Ishikawa (cell line): ENCODE measurements around the gene PREPL.

ENCODE experiments used
- CEBPB ChIP-seq: IDR thresholded peaks from 2 replicates; pipeline ENCODE4 v1.6.1; 2012
- CREB1 ChIP-seq: IDR thresholded peaks from 2 replicates; pipeline ENCODE4 v1.6.1; 2012; ENCODE audit warnings: low read depth
- EGR1 ChIP-seq: IDR thresholded peaks from 2 replicates; pipeline ENCODE4 v1.6.1; 2012
- EP300 ChIP-seq: IDR thresholded peaks from 2 replicates; pipeline ENCODE4 v1.6.1; 2012; ENCODE audit warnings: borderline replicate concordance
- FOXM1 ChIP-seq: IDR thresholded peaks from 2 replicates; pipeline ENCODE4 v1.6.1; 2012; ENCODE audit warnings: low read depth, borderline replicate concordance
- NFIC ChIP-seq: IDR thresholded peaks from 2 replicates; pipeline ENCODE4 v1.6.1; 2012
- RAD21 ChIP-seq: IDR thresholded peaks from 2 replicates; pipeline ENCODE4 v1.6.1; 2012; ENCODE audit warnings: low read depth
- TAF1 ChIP-seq: IDR thresholded peaks from 2 replicates; pipeline ENCODE4 v1.6.1; 2012; ENCODE audit warnings: low read depth, mild to moderate bottlenecking
- TCF12 ChIP-seq: IDR thresholded peaks from 2 replicates; pipeline ENCODE4 v1.6.1; 2012; ENCODE audit warnings: low read depth
- TEAD4 ChIP-seq: IDR thresholded peaks from 2 replicates; pipeline ENCODE4 v1.6.1; 2012
- YY1 ChIP-seq: IDR thresholded peaks from 2 replicates; pipeline ENCODE4 v1.6.1; 2012; ENCODE audit warnings: low read depth
- ZBTB7A ChIP-seq: IDR thresholded peaks from 2 replicates; pipeline ENCODE4 v1.6.1; 2012; ENCODE audit warnings: low read depth
- TF ChIP-seq, protein P1 (sequence below): IDR thresholded peaks from 2 replicates; pipeline ENCODE4 v1.6.1; 2012
- TF ChIP-seq, protein P2 (sequence below): IDR thresholded peaks from 2 replicates; pipeline ENCODE4 v1.6.1; 2012
- TF ChIP-seq, protein P3 (sequence below): IDR thresholded peaks from 2 replicates; pipeline ENCODE4 v1.6.1; 2012; ENCODE audit warnings: low read depth, mild to moderate bottlenecking

Gene PREPL

DNA sequence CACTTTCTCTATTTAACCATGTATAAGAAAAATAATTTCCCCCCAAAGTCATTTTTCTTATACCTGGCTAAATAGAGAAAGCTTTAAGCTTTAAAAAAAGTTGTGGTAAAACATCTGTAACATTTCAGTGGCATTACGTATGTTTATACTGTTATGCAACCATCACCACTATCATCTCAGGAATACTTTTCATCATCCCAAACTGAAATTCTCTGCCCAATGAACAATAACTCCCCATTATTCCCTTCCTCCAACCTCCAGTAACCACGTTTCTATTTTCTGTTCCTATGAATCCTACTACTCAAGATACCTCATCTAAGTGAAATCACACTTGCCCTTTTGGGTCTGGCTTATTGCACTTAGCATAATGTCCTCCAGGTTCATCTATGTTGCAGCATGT is 87.7 kb downstream of the PREPL start:
- TF ChIP-seq, protein P1, sequence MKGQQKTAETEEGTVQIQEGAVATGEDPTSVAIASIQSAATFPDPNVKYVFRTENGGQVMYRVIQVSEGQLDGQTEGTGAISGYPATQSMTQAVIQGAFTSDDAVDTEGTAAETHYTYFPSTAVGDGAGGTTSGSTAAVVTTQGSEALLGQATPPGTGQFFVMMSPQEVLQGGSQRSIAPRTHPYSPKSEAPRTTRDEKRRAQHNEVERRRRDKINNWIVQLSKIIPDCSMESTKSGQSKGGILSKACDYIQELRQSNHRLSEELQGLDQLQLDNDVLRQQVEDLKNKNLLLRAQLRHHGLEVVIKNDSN: no peak
- no peak for TF ChIP-seq EP300
- TF ChIP-seq TCF12: no peak
- TF ChIP-seq TAF1: no peak
- TF ChIP-seq TEAD4: no peak
- TF ChIP-seq RAD21: no peak

DNA sequence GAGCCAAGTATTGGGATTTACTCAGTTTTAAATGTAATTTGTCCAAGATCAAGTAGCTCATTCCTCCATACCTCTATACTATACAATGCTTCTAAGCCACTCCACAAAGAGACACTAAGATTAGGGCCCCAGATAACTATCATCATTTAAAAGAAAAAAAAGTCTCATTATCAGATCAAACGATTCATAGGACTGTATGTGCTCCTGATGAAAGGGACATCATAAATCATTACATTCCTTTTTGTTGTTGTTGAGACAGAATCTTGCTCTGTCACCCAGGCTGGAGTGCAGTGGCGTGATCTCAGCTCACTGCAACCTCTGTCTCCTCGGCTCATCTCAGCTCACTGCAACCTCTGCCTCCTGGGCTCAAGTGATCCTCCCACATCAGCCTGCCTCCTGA is 88.2 kb downstream of the PREPL start:
- TF ChIP-seq CREB1: no peak
- TF ChIP-seq EP300: no peak
- TF ChIP-seq FOXM1: no peak
- TF ChIP-seq, protein P1: no peak
- no peak for TF ChIP-seq TCF12
- TF ChIP-seq ZBTB7A: no peak
- TF ChIP-seq TAF1: no peak
- no peak for TF ChIP-seq EGR1
- TF ChIP-seq NFIC: no peak
- no peak for TF ChIP-seq CEBPB
- TF ChIP-seq, protein P2, sequence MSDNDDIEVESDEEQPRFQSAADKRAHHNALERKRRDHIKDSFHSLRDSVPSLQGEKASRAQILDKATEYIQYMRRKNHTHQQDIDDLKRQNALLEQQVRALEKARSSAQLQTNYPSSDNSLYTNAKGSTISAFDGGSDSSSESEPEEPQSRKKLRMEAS: no peak
- TF ChIP-seq YY1: no peak
- TF ChIP-seq, protein P3, sequence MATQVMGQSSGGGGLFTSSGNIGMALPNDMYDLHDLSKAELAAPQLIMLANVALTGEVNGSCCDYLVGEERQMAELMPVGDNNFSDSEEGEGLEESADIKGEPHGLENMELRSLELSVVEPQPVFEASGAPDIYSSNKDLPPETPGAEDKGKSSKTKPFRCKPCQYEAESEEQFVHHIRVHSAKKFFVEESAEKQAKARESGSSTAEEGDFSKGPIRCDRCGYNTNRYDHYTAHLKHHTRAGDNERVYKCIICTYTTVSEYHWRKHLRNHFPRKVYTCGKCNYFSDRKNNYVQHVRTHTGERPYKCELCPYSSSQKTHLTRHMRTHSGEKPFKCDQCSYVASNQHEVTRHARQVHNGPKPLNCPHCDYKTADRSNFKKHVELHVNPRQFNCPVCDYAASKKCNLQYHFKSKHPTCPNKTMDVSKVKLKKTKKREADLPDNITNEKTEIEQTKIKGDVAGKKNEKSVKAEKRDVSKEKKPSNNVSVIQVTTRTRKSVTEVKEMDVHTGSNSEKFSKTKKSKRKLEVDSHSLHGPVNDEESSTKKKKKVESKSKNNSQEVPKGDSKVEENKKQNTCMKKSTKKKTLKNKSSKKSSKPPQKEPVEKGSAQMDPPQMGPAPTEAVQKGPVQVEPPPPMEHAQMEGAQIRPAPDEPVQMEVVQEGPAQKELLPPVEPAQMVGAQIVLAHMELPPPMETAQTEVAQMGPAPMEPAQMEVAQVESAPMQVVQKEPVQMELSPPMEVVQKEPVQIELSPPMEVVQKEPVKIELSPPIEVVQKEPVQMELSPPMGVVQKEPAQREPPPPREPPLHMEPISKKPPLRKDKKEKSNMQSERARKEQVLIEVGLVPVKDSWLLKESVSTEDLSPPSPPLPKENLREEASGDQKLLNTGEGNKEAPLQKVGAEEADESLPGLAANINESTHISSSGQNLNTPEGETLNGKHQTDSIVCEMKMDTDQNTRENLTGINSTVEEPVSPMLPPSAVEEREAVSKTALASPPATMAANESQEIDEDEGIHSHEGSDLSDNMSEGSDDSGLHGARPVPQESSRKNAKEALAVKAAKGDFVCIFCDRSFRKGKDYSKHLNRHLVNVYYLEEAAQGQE: no peak
- no peak for TF ChIP-seq RAD21
- TF ChIP-seq TEAD4: no peak

DNA sequence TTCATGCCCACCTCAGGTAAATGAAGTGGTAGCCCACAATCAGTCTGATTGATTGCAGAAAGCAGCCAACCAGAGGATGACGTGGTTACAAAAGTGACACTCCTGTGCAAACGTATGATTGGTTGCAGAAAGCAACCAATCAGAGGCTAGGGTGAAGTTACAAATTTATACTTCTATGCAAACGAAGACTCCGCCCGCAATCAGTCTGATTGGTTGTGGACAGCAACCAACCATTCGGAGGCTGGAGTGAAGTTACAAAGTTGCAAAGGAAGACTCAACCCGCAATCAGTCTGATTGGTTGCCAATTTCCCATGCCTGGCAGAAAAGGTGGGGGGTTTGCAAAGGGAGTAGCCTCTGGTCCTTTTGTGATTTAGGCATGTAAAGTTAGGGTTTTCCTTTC is 90.0 kb downstream of the PREPL start:
- TF ChIP-seq FOXM1 (no peak), YY1 (no peak), NFIC (no peak), TCF12 (no peak)
- TF ChIP-seq, protein P3: no peak
- TF ChIP-seq, protein P2: no peak
- TF ChIP-seq, protein P1: no peak

DNA sequence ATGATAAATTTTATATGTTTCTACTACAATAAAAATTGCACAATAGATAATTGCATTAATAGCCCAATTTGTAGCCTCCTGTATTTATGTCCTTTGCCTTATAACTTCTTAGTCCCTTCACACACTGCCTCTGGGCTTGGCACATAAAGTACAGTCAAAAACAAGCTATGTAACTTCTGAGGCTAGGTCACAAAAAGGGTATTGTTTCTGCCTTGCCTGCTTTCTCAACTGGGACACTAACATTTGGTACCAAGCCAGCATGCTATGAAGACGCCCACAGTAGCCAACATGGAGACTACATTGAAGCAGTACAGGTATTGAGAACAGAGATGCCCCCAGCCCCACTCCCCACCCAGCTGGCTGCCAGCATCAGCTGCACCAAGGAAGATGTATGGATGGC is 91.5 kb downstream of the PREPL start:
- TF ChIP-seq, protein P3: no peak
- TF ChIP-seq EP300 (no peak), TCF12 (no peak), CREB1 (no peak), ZBTB7A (no peak), EGR1 (no peak), TAF1 (no peak), YY1 (no peak), TEAD4 (no peak), NFIC (no peak), FOXM1 (no peak), RAD21 (no peak), CEBPB (no peak)
- TF ChIP-seq, protein P2: no peak
- TF ChIP-seq, protein P1: no peak
